HEK293 (cell line): ENCODE measurements around the gene VWA5B1.

Experiments used
- GLI4 ChIP-seq: fragments of 450-650 bp; formaldehyde crosslinking; IDR thresholded peaks from 2 replicates; pipeline ENCODE4 v1.5.1; 2016; ENCODE audit warnings: missing biosample characterization, missing genetic modification characterization
- ZBTB17 ChIP-seq: fragments of 450-650 bp; formaldehyde crosslinking; IDR thresholded peaks from 2 replicates; pipeline ENCODE4 v1.5.1; 2016; ENCODE audit warnings: missing biosample characterization, missing genetic modification characterization
- ZFP41 ChIP-seq: fragments of 450-650 bp; formaldehyde crosslinking; IDR thresholded peaks from 2 replicates; pipeline ENCODE4 v1.5.1; 2016; ENCODE audit warnings: missing biosample characterization, missing genetic modification characterization, borderline replicate concordance
- ZNF16 ChIP-seq: fragments of 450-650 bp; formaldehyde crosslinking; IDR thresholded peaks from 2 replicates; pipeline ENCODE4 v1.5.1; 2016; ENCODE audit warnings: low read depth, missing biosample characterization, missing genetic modification characterization
- ZNF792 ChIP-seq: fragments of 450-650 bp; formaldehyde crosslinking; IDR thresholded peaks from 2 replicates; pipeline ENCODE4 v1.5.1; 2016; ENCODE audit warnings: missing biosample characterization, missing genetic modification characterization
- TF ChIP-seq, protein P1 (sequence below): fragments of 450-650 bp; formaldehyde crosslinking; IDR thresholded peaks from 2 replicates; pipeline ENCODE4 v1.5.1; 2016; ENCODE audit warnings: missing biosample characterization, missing genetic modification characterization
- TF ChIP-seq, protein P2 (sequence below): fragments of 450-650 bp; formaldehyde crosslinking; IDR thresholded peaks from 2 replicates; pipeline ENCODE4 v1.5.1; 2016; ENCODE audit warnings: missing biosample characterization, missing genetic modification characterization

- TF ChIP-seq, protein P1, sequence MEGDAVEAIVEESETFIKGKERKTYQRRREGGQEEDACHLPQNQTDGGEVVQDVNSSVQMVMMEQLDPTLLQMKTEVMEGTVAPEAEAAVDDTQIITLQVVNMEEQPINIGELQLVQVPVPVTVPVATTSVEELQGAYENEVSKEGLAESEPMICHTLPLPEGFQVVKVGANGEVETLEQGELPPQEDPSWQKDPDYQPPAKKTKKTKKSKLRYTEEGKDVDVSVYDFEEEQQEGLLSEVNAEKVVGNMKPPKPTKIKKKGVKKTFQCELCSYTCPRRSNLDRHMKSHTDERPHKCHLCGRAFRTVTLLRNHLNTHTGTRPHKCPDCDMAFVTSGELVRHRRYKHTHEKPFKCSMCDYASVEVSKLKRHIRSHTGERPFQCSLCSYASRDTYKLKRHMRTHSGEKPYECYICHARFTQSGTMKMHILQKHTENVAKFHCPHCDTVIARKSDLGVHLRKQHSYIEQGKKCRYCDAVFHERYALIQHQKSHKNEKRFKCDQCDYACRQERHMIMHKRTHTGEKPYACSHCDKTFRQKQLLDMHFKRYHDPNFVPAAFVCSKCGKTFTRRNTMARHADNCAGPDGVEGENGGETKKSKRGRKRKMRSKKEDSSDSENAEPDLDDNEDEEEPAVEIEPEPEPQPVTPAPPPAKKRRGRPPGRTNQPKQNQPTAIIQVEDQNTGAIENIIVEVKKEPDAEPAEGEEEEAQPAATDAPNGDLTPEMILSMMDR (tag by site-specific recombination): no peak
- TF ChIP-seq ZFP41 (tag by site-specific recombination): no peak
- TF ChIP-seq, protein P2, sequence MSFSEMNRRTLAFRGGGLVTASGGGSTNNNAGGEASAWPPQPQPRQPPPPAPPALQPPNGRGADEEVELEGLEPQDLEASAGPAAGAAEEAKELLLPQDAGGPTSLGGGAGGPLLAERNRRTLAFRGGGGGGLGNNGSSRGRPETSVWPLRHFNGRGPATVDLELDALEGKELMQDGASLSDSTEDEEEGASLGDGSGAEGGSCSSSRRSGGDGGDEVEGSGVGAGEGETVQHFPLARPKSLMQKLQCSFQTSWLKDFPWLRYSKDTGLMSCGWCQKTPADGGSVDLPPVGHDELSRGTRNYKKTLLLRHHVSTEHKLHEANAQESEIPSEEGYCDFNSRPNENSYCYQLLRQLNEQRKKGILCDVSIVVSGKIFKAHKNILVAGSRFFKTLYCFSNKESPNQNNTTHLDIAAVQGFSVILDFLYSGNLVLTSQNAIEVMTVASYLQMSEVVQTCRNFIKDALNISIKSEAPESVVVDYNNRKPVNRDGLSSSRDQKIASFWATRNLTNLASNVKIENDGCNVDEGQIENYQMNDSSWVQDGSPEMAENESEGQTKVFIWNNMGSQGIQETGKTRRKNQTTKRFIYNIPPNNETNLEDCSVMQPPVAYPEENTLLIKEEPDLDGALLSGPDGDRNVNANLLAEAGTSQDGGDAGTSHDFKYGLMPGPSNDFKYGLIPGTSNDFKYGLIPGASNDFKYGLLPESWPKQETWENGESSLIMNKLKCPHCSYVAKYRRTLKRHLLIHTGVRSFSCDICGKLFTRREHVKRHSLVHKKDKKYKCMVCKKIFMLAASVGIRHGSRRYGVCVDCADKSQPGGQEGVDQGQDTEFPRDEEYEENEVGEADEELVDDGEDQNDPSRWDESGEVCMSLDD (tag by site-specific recombination): no peak
- TF ChIP-seq ZNF792 (tag by site-specific recombination): no peak
- TF ChIP-seq GLI4 (tag by site-specific recombination): no peak
- TF ChIP-seq ZNF16 (tag by site-specific recombination): no peak
- TF ChIP-seq ZBTB17: no peak
These were observed 11.2 kb upstream of the VWA5B1 start for GRCh38 chr1:20279509-20279908.
